H1 (cell line): ENCODE data around the gene PTPRE. TPM values are rescaled to one million over a fixed set of nuclear protein-coding genes. Genes with fewer than 3 reads are reported as not detected.

Experiments used
- CTCF ChIA-PET: fragments of 300-600 bp; sonication (Branson Sonifier 250); formaldehyde crosslinking; loops from one replicate; lab custom pipeline; 2021; ENCODE audit not compliant: partially characterized antibody; lab: Charles Lee
- POLR2A ChIA-PET: fragments of 300-600 bp; sonication (Branson Sonifier 250); formaldehyde crosslinking; loops from one replicate; lab custom pipeline; 2021; ENCODE audit warnings: inconsistent platforms; ENCODE audit not compliant: partially characterized antibody; lab: Charles Lee
- DNase-seq, 2 experiments: peaks; one replicate each; pipeline versions ENCODE4 v3.0.0 to v3.0.0-alpha.2; 2010 to 2022; ENCODE audit warnings: low spot score in 2 of 2, low read depth in 1 of 2, mixed read lengths in 1 of 2
- FAIRE-seq: peaks from 2 replicates; lab custom pipeline; 2011; peaks lifted over from hg19 to GRCh38; lab: Jason Lieb, UNC
- H2AFZ ChIP-seq: 2 replicates; pipeline ENCODE4 v1.8.1; 2012; ENCODE audit warnings: low read length, inconsistent platforms
- H2AK5ac ChIP-seq: 2 replicates; pipeline ENCODE4 v1.6.1; 2013; ENCODE audit warnings: low read depth, low read length
- H2BK120ac ChIP-seq: replicated peaks from 2 replicates; pipeline ENCODE3; 2013; ENCODE audit warnings: low read depth, low read length, inconsistent platforms
- H2BK12ac ChIP-seq: 2 replicates; pipeline ENCODE4 v1.6.1; 2013; ENCODE audit warnings: low read depth, low read length
- H2BK15ac ChIP-seq: 2 replicates; pipeline ENCODE4 v1.6.1; 2013; ENCODE audit warnings: low read length
- H2BK20ac ChIP-seq: 2 replicates; pipeline ENCODE4 v1.6.1; 2013; ENCODE audit warnings: low read length
- H2BK5ac ChIP-seq: 2 replicates; pipeline ENCODE4 v1.6.1; 2013; ENCODE audit warnings: low read depth, low read length
- H3K14ac ChIP-seq: 2 replicates; pipeline ENCODE4 v1.6.1; 2013; ENCODE audit warnings: inconsistent platforms; ENCODE audit not compliant: insufficient read length
- H3K18ac ChIP-seq: 2 replicates; pipeline ENCODE4 v1.6.1; 2013; ENCODE audit warnings: low read length; ENCODE audit errors: extremely low read depth
- H3K23ac ChIP-seq: 2 replicates; pipeline ENCODE4 v1.6.1; 2013; ENCODE audit warnings: inconsistent platforms; ENCODE audit not compliant: insufficient read length
- H3K23me2 ChIP-seq: 2 replicates; pipeline ENCODE4 v1.6.1; 2013; ENCODE audit warnings: low read depth, low read length
- H3K27ac ChIP-seq: 2 replicates; pipeline ENCODE4 v1.6.1; 2011; ENCODE audit warnings: low read depth, low read length, inconsistent platforms
- H3K27me3 ChIP-seq, 4 experiments: replicated peaks in 1 of 4; 1 replicate in 1 of 4; 2 replicates in 3 of 4; pipeline versions ENCODE4 v1.6.1 to v1.8.1; 2011 to 2013; ENCODE audit warnings: low read length in 3 of 4, mild to moderate bottlenecking in 3 of 4, inconsistent platforms in 2 of 4, mixed read lengths in 2 of 4, moderate library complexity in 1 of 4; ENCODE audit not compliant: control insufficient read depth in 3 of 4, insufficient read depth in 3 of 4; ENCODE audit errors: extremely low read depth in 1 of 4
- H3K36me3 ChIP-seq, 4 experiments: 2 replicates each; pipeline versions ENCODE4 v1.6.1 to v1.8.1; 2011 to 2013; ENCODE audit warnings: mild to moderate bottlenecking in 4 of 4, low read length in 3 of 4, moderate library complexity in 2 of 4, control low read depth in 1 of 4, inconsistent platforms in 1 of 4; ENCODE audit not compliant: insufficient read depth in 4 of 4, control insufficient read depth in 2 of 4
- H3K4ac ChIP-seq: replicated peaks from 2 replicates; pipeline ENCODE3; 2013; ENCODE audit warnings: low read length, low read depth, mixed read lengths, inconsistent platforms; ENCODE audit not compliant: insufficient read length
- H3K4me1 ChIP-seq, 4 experiments: replicated peaks in 1 of 4; 1 replicate in 1 of 4; 2 replicates in 3 of 4; pipeline versions ENCODE4 v1.6.1 to v1.8.1; 2011 to 2013; ENCODE audit warnings: low read length in 3 of 4, inconsistent platforms in 2 of 4, mixed read lengths in 1 of 4; ENCODE audit not compliant: insufficient read depth in 4 of 4, control insufficient read depth in 3 of 4
- H3K4me2 ChIP-seq, 2 experiments: 2 replicates each; pipeline versions ENCODE4 v1.6.1 to v1.8.1; 2011 to 2013; ENCODE audit warnings: low read depth in 2 of 2, low read length in 2 of 2, control low read depth in 1 of 2, inconsistent platforms in 1 of 2, mild to moderate bottlenecking in 1 of 2; ENCODE audit not compliant: insufficient read depth in 1 of 2
- H3K4me3 ChIP-seq, 4 experiments: fragments of 200-600, 300-600 bp in 1 of 4; sonication (generic), shearing (Covaris generic), sonication (Bioruptor Twin) in 1 of 4; 2 replicates each; pipeline versions ENCODE4 v1.5.1 to v1.8.1; 2011 to 2016; ENCODE audit warnings: low read length in 4 of 4, low read depth in 3 of 4, control low read depth in 2 of 4, inconsistent platforms in 2 of 4, mild to moderate bottlenecking in 2 of 4, mixed read lengths in 1 of 4, moderate library complexity in 1 of 4; ENCODE audit not compliant: insufficient read depth in 2 of 4; ENCODE audit errors: extremely low read depth in 1 of 4
- H3K56ac ChIP-seq: replicated peaks from 2 replicates; pipeline ENCODE3; 2013; ENCODE audit warnings: low read depth, mild to moderate bottlenecking, mixed read lengths, low read length, inconsistent platforms; ENCODE audit not compliant: insufficient read length
- H3K79me1 ChIP-seq: 2 replicates; pipeline ENCODE4 v1.6.1; 2013; ENCODE audit warnings: low read depth, low read length, control low read depth
- H3K79me2 ChIP-seq, 2 experiments: 2 replicates each; pipeline versions ENCODE4 v1.6.1 to v1.8.1; 2012 to 2013; ENCODE audit warnings: low read length in 2 of 2, mild to moderate bottlenecking in 2 of 2, inconsistent platforms in 1 of 2; ENCODE audit not compliant: insufficient read depth in 2 of 2, control insufficient read depth in 1 of 2
- H3K9ac ChIP-seq, 4 experiments: replicated peaks in 1 of 4; 1 replicate in 1 of 4; 2 replicates in 3 of 4; pipeline versions ENCODE4 v1.6.1 to v1.8.1; 2011 to 2013; ENCODE audit warnings: low read depth in 3 of 4, low read length in 3 of 4, control low read depth in 2 of 4, mild to moderate bottlenecking in 2 of 4, moderate library complexity in 2 of 4, inconsistent platforms in 1 of 4; ENCODE audit errors: extremely low read depth in 1 of 4
- H3K9me3 ChIP-seq, 2 experiments: 2 replicates each; pipeline versions ENCODE4 v1.6.1 to v1.8.1; 2012 to 2013; ENCODE audit warnings: mild to moderate bottlenecking in 2 of 2, moderate library complexity in 2 of 2, control low read depth in 1 of 2, inconsistent platforms in 1 of 2, low read depth in 1 of 2, low read length in 1 of 2, mixed read lengths in 1 of 2; ENCODE audit not compliant: insufficient read depth in 2 of 2
- H4K20me1 ChIP-seq, 2 experiments: replicated peaks in 1 of 2; 2 replicates each; pipeline versions ENCODE3 to v1.8.1; 2011 to 2013; ENCODE audit warnings: inconsistent platforms in 2 of 2, low read length in 2 of 2, mild to moderate bottlenecking in 1 of 2; ENCODE audit not compliant: insufficient read depth in 2 of 2, control insufficient read depth in 1 of 2
- H4K5ac ChIP-seq: 2 replicates; pipeline ENCODE4 v1.6.1; 2013; ENCODE audit warnings: low read length, low read depth, mixed read lengths, inconsistent platforms; ENCODE audit not compliant: insufficient read length
- H4K8ac ChIP-seq: 2 replicates; pipeline ENCODE4 v1.8.0; 2013; ENCODE audit warnings: mild to moderate bottlenecking, moderate library complexity, low read length, inconsistent platforms; ENCODE audit not compliant: insufficient read depth; ENCODE audit errors: extremely low read depth
- H4K91ac ChIP-seq: replicated peaks from 2 replicates; pipeline ENCODE3; 2013; ENCODE audit warnings: low read length, mixed read lengths, inconsistent platforms; ENCODE audit not compliant: insufficient read length
- ASH2L ChIP-seq: fragments of 200-600, 300-600 bp; sonication (generic); IDR thresholded peaks from one replicate; pipeline ENCODE4 v1.7.1; 2017; ENCODE audit warnings: low read length
- CBX8 ChIP-seq: fragments of 300-800, 300-1000 bp; sonication (generic); IDR thresholded peaks from 2 replicates; pipeline ENCODE4 v1.7.1; 2016; ENCODE audit warnings: low read depth, low read length, borderline replicate concordance
- CTBP2 ChIP-seq: IDR thresholded peaks from 2 replicates; pipeline ENCODE4 v1.7.0; 2011; ENCODE audit warnings: borderline replicate concordance, mild to moderate bottlenecking, moderate library complexity, mixed read lengths, low read length; ENCODE audit not compliant: insufficient read depth, insufficient read length
- HDAC2 ChIP-seq, 2 experiments: fragments of 300-600 bp in 1 of 2; sonication (generic) in 1 of 2; IDR thresholded peaks; 2 replicates each; pipeline ENCODE4 v1.6.1; 2011 to 2012; ENCODE audit warnings: low read depth in 2 of 2, low read length in 2 of 2, mild to moderate bottlenecking in 2 of 2, moderate library complexity in 2 of 2, borderline replicate concordance in 1 of 2, inconsistent platforms in 1 of 2
- RAD21 ChIP-seq, 2 experiments: IDR thresholded peaks in 1 of 2; conservative IDR thresholded peaks in 1 of 2; 2 replicates each; pipeline ENCODE4 v1.6.1; 2011; ENCODE audit warnings: low read depth in 2 of 2, low read length in 2 of 2, improper control_type of control experiment in 1 of 2, inconsistent platforms in 1 of 2, mild to moderate bottlenecking in 1 of 2, moderate library complexity in 1 of 2
- RBBP5 ChIP-seq: IDR thresholded peaks from 2 replicates; pipeline ENCODE4 v1.7.1; 2012; ENCODE audit warnings: low read depth, mild to moderate bottlenecking, inconsistent platforms, low read length, moderate library complexity, borderline replicate concordance
- RNF2 ChIP-seq: fragments of 200-900, 300-1000 bp; sonication (generic); IDR thresholded peaks from 2 replicates; pipeline ENCODE4 v1.7.1; 2016; ENCODE audit warnings: borderline replicate concordance, low read depth, mild to moderate bottlenecking, antibody characterized with exemption, low read length; ENCODE audit not compliant: poor library complexity, severe bottlenecking; ENCODE audit errors: missing control alignments
- WGBS, 2 experiments: shearing (Covaris generic) in 1 of 2; methylation state at CpG; one replicate each; pipeline versions ENCODE4 v1.1.6 to v1.1.7; 2013 to 2015; ENCODE audit warnings: low lambda C conversion rate in 2 of 2, mixed read lengths in 2 of 2, inconsistent platforms in 1 of 2, low coverage in 1 of 2, missing lambda C conversion rate in 1 of 2; ENCODE audit not compliant: insufficient replicate concordance in 2 of 2, insufficient coverage in 1 of 2, insufficient read length in 1 of 2; ENCODE audit errors: extremely low coverage in 1 of 2, missing lambda C conversion rate in 1 of 2; 5-methylcytosine and 5-hydroxymethylcytosine counted together
- polyA plus RNA-seq, 7 experiments: library from polyadenylated mRNA; depleted of rRNA in 3 of 7; stranded (reverse) in 5 of 7; unstranded in 2 of 7; fragments of >200 nt in 5 of 7; fragments of 200-250 nt in 2 of 7; gene quantifications; 1 replicate in 5 of 7; 2 replicates in 1 of 7; 4 replicates in 1 of 7; pipeline versions ENCODE4 v1.2.1 to v1.2.3, GENCODE V29; 2011 to 2013; ENCODE audit warnings: missing spikeins in 2 of 7, mixed read lengths in 2 of 7
- total RNA-seq: library from RNA; stranded (reverse); fragmentation: NEBNext Ultra II Directional; extraction: Animal tissue kit (Norgen Biotek cat#: 25700); gene quantifications from 2 replicates; pipeline ENCODE4 v1.2.1, GENCODE V29; 2021
- TF ChIP-seq, protein P1 (sequence below), 3 experiments: IDR thresholded peaks; 1 replicate in 2 of 3; 2 replicates in 1 of 3; pipeline versions ENCODE4 v1.5.1 to v1.6.1; 2011; ENCODE audit warnings: low read length in 3 of 3, mild to moderate bottlenecking in 3 of 3, inconsistent platforms in 2 of 3, low read depth in 1 of 3, moderate library complexity in 1 of 3; ENCODE audit not compliant: insufficient read depth in 1 of 3; ENCODE audit errors: control extremely low read depth in 1 of 3

Gene PTPRE
- total and polyA plus RNA-seq, 2 of the 8 experiments (the other 6 are each of a cell fraction or from before 2014, with no cell fraction given), result 0.33 to 0.54 TPM

DNA sequence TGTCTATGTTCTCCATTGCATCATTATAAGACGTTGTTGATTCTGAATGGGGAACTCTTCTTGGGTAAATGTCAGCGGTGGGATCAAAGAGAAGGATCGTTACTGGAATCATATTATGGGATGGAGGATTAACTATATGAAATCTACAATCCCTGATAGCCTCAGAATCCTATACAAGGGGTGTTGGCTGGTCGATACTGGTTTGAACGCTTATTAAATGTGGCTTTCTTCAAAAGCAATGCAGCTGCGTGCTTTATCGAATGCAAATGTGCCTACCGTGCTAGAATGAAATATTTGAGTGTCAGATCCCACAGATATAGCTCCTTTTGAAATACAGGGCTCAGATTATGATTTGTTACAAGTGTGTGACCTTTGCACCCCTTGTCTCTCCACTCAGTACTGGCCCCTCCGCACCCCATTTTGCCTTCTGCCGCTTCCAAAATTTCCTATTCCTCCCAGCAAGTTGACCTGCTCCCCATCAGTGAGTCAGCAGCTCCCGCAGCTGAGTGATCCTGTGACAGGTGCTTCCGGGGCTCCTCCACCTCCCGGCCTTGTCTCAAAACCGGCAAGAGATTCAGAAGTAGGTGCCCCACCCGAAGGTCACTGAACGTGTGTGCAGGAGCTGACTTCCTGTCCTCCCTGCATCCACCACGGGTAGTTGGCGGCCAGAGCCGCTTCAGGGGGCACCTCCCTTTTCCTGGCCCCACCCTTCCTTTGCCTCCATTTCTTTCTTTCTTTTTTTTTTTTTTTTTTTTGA, 76.6 kb downstream of the PTPRE start:
- no peak overlapping the region for H2BK120ac ChIP-seq
- H3K14ac ChIP-seq, result no peak overlapping the region
- H3K9ac ChIP-seq, result no peak overlapping the region
- no peaks in the 10 kb centered on the region for H3K23me2 ChIP-seq
- ChIA-PET CTCF (interaction anchor here (0.9 to 1.9 kb wide), 3 partner anchors 27 to 30 kb away, joined by 3 to 8 read pairs (median 3); no protein-coding TSS in a partner anchor), POLR2A (no interaction called here)
- H4K5ac ChIP-seq, result no peak overlapping the region
- no peak overlapping the region for H2AK5ac ChIP-seq
- no peak overlapping the region for H3K27ac ChIP-seq
- no peak for FAIRE-seq
- H2BK20ac ChIP-seq, result no peak overlapping the region
- H3K79me1 ChIP-seq, result no peaks in the 10 kb centered on the region
- no peak overlapping the region for H4K91ac ChIP-seq
- no peak overlapping the region for H3K18ac ChIP-seq
- no peaks in the 10 kb centered on the region; a peak in 1 of 8 replicates for H3K36me3 ChIP-seq
- no peaks in the 10 kb centered on the region for H3K79me2 ChIP-seq
- H3K4me3 ChIP-seq, result no peak overlapping the region
- no peaks in the 10 kb centered on the region for H4K20me1 ChIP-seq
- no peak overlapping the region for H2AFZ ChIP-seq
- H3K4ac ChIP-seq, result no peak overlapping the region
- no peak overlapping the region for H2BK15ac ChIP-seq
- H3K4me2 ChIP-seq, result no peak overlapping the region
- H2BK5ac ChIP-seq, result no peak overlapping the region
- no peak overlapping the region for H3K23ac ChIP-seq
- H4K8ac ChIP-seq, result no peak overlapping the region
- H2BK12ac ChIP-seq, result no peak overlapping the region
- WGBS, 2 experiments, result 88% methylated on average over 15 of the region's 19 CpGs; no CpG with 5 or more reads in 1 of the 2 experiments
- no peak overlapping the region for H3K56ac ChIP-seq
- no peaks in the 10 kb centered on the region for H3K27me3 ChIP-seq
- no peak for DNase-seq
- no peaks in the 10 kb centered on the region for H3K4me1 ChIP-seq
- H3K9me3 ChIP-seq, result peaks cover 3 to 7% of the 10 kb centered on the region in 2 experiments; a peak in 1 of 4 replicates
- no peak for TF ChIP-seq ASH2L
- no peak for TF ChIP-seq RNF2
- no peak for TF ChIP-seq HDAC2 (IDR thresholded peaks at IDR 0.05; ENCODE audit: borderline replicate concordance in 1 of 2, low read depth in 2 of 2, low read length in 2 of 2)
- TF ChIP-seq RBBP5, result no peak
- TF ChIP-seq CBX8, result no peak
- TF ChIP-seq RAD21 (IDR thresholded peaks at IDR 0.05 in 1 of 2, conservative IDR thresholded peaks at IDR 0.05 in 1 of 2; ENCODE audit: low read depth in 2 of 2, low read length in 2 of 2), result no peak
- TF ChIP-seq, protein P1, sequence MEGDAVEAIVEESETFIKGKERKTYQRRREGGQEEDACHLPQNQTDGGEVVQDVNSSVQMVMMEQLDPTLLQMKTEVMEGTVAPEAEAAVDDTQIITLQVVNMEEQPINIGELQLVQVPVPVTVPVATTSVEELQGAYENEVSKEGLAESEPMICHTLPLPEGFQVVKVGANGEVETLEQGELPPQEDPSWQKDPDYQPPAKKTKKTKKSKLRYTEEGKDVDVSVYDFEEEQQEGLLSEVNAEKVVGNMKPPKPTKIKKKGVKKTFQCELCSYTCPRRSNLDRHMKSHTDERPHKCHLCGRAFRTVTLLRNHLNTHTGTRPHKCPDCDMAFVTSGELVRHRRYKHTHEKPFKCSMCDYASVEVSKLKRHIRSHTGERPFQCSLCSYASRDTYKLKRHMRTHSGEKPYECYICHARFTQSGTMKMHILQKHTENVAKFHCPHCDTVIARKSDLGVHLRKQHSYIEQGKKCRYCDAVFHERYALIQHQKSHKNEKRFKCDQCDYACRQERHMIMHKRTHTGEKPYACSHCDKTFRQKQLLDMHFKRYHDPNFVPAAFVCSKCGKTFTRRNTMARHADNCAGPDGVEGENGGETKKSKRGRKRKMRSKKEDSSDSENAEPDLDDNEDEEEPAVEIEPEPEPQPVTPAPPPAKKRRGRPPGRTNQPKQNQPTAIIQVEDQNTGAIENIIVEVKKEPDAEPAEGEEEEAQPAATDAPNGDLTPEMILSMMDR (IDR thresholded peaks at IDR 0.05; ENCODE audit: control extremely low read depth in 1 of 3, insufficient read depth in 1 of 3, low read depth in 1 of 3, low read length in 3 of 3), result no peak
- no peak for TF ChIP-seq CTBP2
